HEK293T (cell line): ENCODE data around the gene TCHP.
"Not testable (repeated sequence)": the region's sequence is repeated elsewhere in the genome, so short reads cannot be mapped to it uniquely, and the experiment has no call there.

Experiments used
- CTCF ChIA-PET: fragments of 350-600 bp; formaldehyde crosslinking; extraction: SDS; loops from one replicate; lab custom pipeline; 2021; ENCODE audit warnings: antibody characterized with exemption, inconsistent platforms; lab: Yijun Ruan, JAX
- POLR2A ChIA-PET: fragments of 350-600 bp; formaldehyde crosslinking; extraction: SDS; loops from one replicate; lab custom pipeline; 2020; ENCODE audit warnings: antibody characterized with exemption, inconsistent platforms; lab: Yijun Ruan, JAX
- DNase-seq: peaks from one replicate; pipeline ENCODE4 v3.0.0; 2012; ENCODE audit warnings: mixed read lengths; ENCODE audit errors: extremely low spot score
- ARNT ChIP-seq: fragments of 450-650 bp; IDR thresholded peaks from 2 replicates; pipeline ENCODE4 v1.6.1; 2017; ENCODE audit warnings: mild to moderate bottlenecking
- BHLHE40 ChIP-seq: fragments of 450-650 bp; IDR thresholded peaks from 2 replicates; pipeline ENCODE4 v1.6.1; 2016; ENCODE audit warnings: mild to moderate bottlenecking, moderate library complexity, borderline replicate concordance
- CTBP1 ChIP-seq: fragments of 450-650 bp; IDR thresholded peaks from 2 replicates; pipeline ENCODE4 v1.6.1; 2016; ENCODE audit warnings: borderline replicate concordance
- ELF4 ChIP-seq: fragments of 450-650 bp; IDR thresholded peaks from 2 replicates; pipeline ENCODE4 v1.6.1; 2017; ENCODE audit warnings: antibody characterized with exemption
- FOXA1 ChIP-seq: fragments of 450-650 bp; IDR thresholded peaks from 2 replicates; pipeline ENCODE4 v1.6.1; 2016; ENCODE audit warnings: mild to moderate bottlenecking
- FOXK2 ChIP-seq: fragments of 450-650 bp; IDR thresholded peaks from 2 replicates; pipeline ENCODE4 v1.6.1; 2016; ENCODE audit warnings: mild to moderate bottlenecking
- FOXM1 ChIP-seq: fragments of 450-650 bp; IDR thresholded peaks from 2 replicates; pipeline ENCODE4 v1.6.1; 2017; ENCODE audit warnings: mild to moderate bottlenecking, borderline replicate concordance
- HDGF ChIP-seq: fragments of 450-650 bp; IDR thresholded peaks from 2 replicates; pipeline ENCODE4 v1.6.1; 2017; ENCODE audit warnings: antibody characterized with exemption, borderline replicate concordance
- L3MBTL2 ChIP-seq: fragments of 450-650 bp; conservative IDR thresholded peaks from 2 replicates; pipeline ENCODE4 v1.6.1; 2016; ENCODE audit warnings: mild to moderate bottlenecking
- LEF1 ChIP-seq: fragments of 450-650 bp; IDR thresholded peaks from 2 replicates; pipeline ENCODE4 v1.6.1; 2017; ENCODE audit warnings: mild to moderate bottlenecking, borderline replicate concordance
- NFRKB ChIP-seq: fragments of 450-650 bp; IDR thresholded peaks from 2 replicates; pipeline ENCODE4 v1.6.1; 2016; ENCODE audit warnings: mild to moderate bottlenecking, moderate library complexity
- PKNOX1 ChIP-seq: fragments of 450-650 bp; IDR thresholded peaks from 2 replicates; pipeline ENCODE4 v1.6.1; 2016
- SP1 ChIP-seq: fragments of 450-650 bp; IDR thresholded peaks from 2 replicates; pipeline ENCODE4 v1.6.1; 2017
- SUZ12 ChIP-seq: fragments of 450-650 bp; IDR thresholded peaks from 2 replicates; pipeline ENCODE4 v1.6.1; 2016; ENCODE audit warnings: mild to moderate bottlenecking
- TARDBP ChIP-seq: fragments of 450-650 bp; IDR thresholded peaks from 2 replicates; pipeline ENCODE4 v1.6.1; 2016
- ZNF384 ChIP-seq: fragments of 450-650 bp; IDR thresholded peaks from 2 replicates; pipeline ENCODE4 v1.6.1; 2016

Gene TCHP

GRCh38 chr12:109883461-109883860, 16.6 kb upstream of the TCHP start:
- POLR2A ChIA-PET: no interaction called here
- DNase-seq: no peak
- CTCF ChIA-PET: no interaction called here
- no peak for TF ChIP-seq CTBP1
- no peak for TF ChIP-seq NFRKB
- TF ChIP-seq BHLHE40: no peak
- TF ChIP-seq FOXA1: no peak
- TF ChIP-seq SP1: no peak
- TF ChIP-seq TARDBP: no peak
- no peak for TF ChIP-seq HDGF

GRCh38 chr12:109885616-109886015, 14.5 kb upstream of the TCHP start:
- POLR2A ChIA-PET: no interaction called here
- CTCF ChIA-PET: interaction anchor here (0.6 kb wide), 1 partner anchor 19 kb away, joined by 3 read pairs; no protein-coding TSS in a partner anchor
- no peak for DNase-seq
- no peak for TF ChIP-seq NFRKB

- POLR2A ChIA-PET: interaction anchor here (1.2 kb wide), 1 partner anchor 12 kb away, joined by 4 read pairs; the partner anchor contains the start of gene TCHP
- TF ChIP-seq HDGF: no peak
- TF ChIP-seq ZNF384: no peak
- TF ChIP-seq NFRKB: no peak
- no peak for TF ChIP-seq ELF4
- TF ChIP-seq ARNT: no peak
- no peak for TF ChIP-seq FOXM1
- TF ChIP-seq TARDBP: no peak
- no peak for TF ChIP-seq SP1
- TF ChIP-seq LEF1: no peak
- no peak for TF ChIP-seq FOXK2
- TF ChIP-seq L3MBTL2: no peak
- TF ChIP-seq SUZ12: no peak
- TF ChIP-seq CTBP1: no peak
- no peak for TF ChIP-seq FOXA1
- DNase-seq: no peak
- CTCF ChIA-PET: no interaction called here
Measured at GRCh38 chr12:109888179-109889020, 11.7 kb upstream of the TCHP start.

GRCh38 chr12:109890620-109891170, 9.4 kb upstream of the TCHP start:
- TF ChIP-seq SUZ12 (no peak), FOXM1 (no peak), FOXA1 (no peak), L3MBTL2 (no peak), ARNT (no peak), ZNF384 (no peak), ELF4 (no peak), NFRKB (no peak), CTBP1 (no peak), FOXK2 (no peak), PKNOX1 (no peak), LEF1 (no peak), BHLHE40 (no peak), SP1 (no peak), TARDBP (no peak), HDGF (no peak)
- POLR2A ChIA-PET: no interaction called here
- DNase-seq: no peak
- CTCF ChIA-PET: interaction anchor here (0.6 kb wide), 1 partner anchor 37 kb away, joined by 3 read pairs; no protein-coding TSS in a partner anchor

GRCh38 chr12:109891731-109892130, 8.3 kb upstream of the TCHP start:
- POLR2A ChIA-PET: interaction anchor here (1.0 kb wide), 1 partner anchor 19 kb away, joined by 3 read pairs; no protein-coding TSS in a partner anchor
- DNase-seq: not testable (repeated sequence)
- CTCF ChIA-PET: interaction anchor here (0.6 kb wide), 1 partner anchor 9 kb away, joined by 4 read pairs; the partner anchor contains the start of gene TCHP

GRCh38 chr12:109892165-109892715, 7.8 kb upstream of the TCHP start:
- TF ChIP-seq BHLHE40 (no peak), SUZ12 (no peak), ARNT (no peak), PKNOX1 (no peak), FOXK2 (no peak), FOXM1 (no peak), ELF4 (no peak), SP1 (no peak), HDGF (no peak), L3MBTL2 (no peak)
- no peak for DNase-seq
- CTCF ChIA-PET: interaction anchor here (0.6 kb wide), 1 partner anchor 8 kb away, joined by 4 read pairs; the partner anchor contains the start of gene TCHP
- POLR2A ChIA-PET: interaction anchor here (0.6 to 1.0 kb wide), 2 partner anchors 8 to 19 kb away, joined by 3 read pairs; partner anchors contain the start of gene TCHP
